Aorta (tissue), 5 donors: ENCODE results near the gene KRT83. TPM values are rescaled to one million over a fixed set of nuclear protein-coding genes. Genes with fewer than 3 reads are reported as not detected.
"Not testable (repeated sequence)": the region's sequence is repeated elsewhere in the genome, so short reads cannot be mapped to it uniquely, and the experiment has no call there.

Experiments used
- ATAC-seq: fragments of 200-7000 bp; cut with Tn5 transposase; one replicate; pipeline ENCODE4 v1.9.1; 2022; ENCODE audit warnings: moderate library complexity; ENCODE audit not compliant: low FRiP score
- DNase-seq, 2 donors: peaks; one replicate each; pipeline ENCODE4 v3.0.0-alpha.2; 2020
- H3K27ac ChIP-seq, 2 donors: one replicate each; pipeline ENCODE4 v1.5.1; 2013; ENCODE audit warnings: low read length in 2 of 2, mild to moderate bottlenecking in 2 of 2, moderate library complexity in 2 of 2, control low read depth in 1 of 2, inconsistent platforms in 1 of 2, low read depth in 1 of 2
- H3K27me3 ChIP-seq, 2 donors: one replicate each; pipeline ENCODE4 v1.6.1; 2013; ENCODE audit warnings: control low read depth in 1 of 2, low read length in 1 of 2, mild to moderate bottlenecking in 1 of 2, moderate library complexity in 1 of 2; ENCODE audit not compliant: insufficient read depth in 2 of 2, control insufficient read depth in 1 of 2
- H3K36me3 ChIP-seq, 2 donors: one replicate each; pipeline ENCODE4 v1.6.1; 2013; ENCODE audit warnings: control low read depth in 1 of 2, low read length in 1 of 2, mild to moderate bottlenecking in 1 of 2; ENCODE audit not compliant: insufficient read depth in 2 of 2, control insufficient read depth in 1 of 2
- H3K4me1 ChIP-seq, 2 donors: one replicate each; pipeline ENCODE4 v1.6.1; 2013; ENCODE audit warnings: low read length in 2 of 2, control low read depth in 1 of 2, mild to moderate bottlenecking in 1 of 2, moderate library complexity in 1 of 2; ENCODE audit not compliant: insufficient read depth in 2 of 2, control insufficient read depth in 1 of 2
- H3K4me3 ChIP-seq, 2 donors: one replicate each; pipeline ENCODE4 v1.5.1; 2013; ENCODE audit warnings: low read length in 2 of 2, control low read depth in 1 of 2, mild to moderate bottlenecking in 1 of 2
- H3K9me3 ChIP-seq: one replicate; pipeline ENCODE4 v1.6.1; 2013; ENCODE audit warnings: mild to moderate bottlenecking, low read length; ENCODE audit not compliant: control insufficient read depth
- WGBS, 2 donors: extraction: QIAGEN DNeasy Blood & Tissue Kit; methylation state at CpG; one replicate each; pipeline ENCODE4 v1.1.7; 2013; 5-methylcytosine and 5-hydroxymethylcytosine counted together
- intact Hi-C, 2 donors: fragments of 100-400 bp; cut with DNase I; formaldehyde crosslinking; loops; one replicate each; pipeline versions ENCODE4 v1.14.2 to v1.15.0; 2022
- polyA plus RNA-seq, 2 donors: library from polyadenylated mRNA; stranded (reverse); fragments of 200-250 nt; gene quantifications; one replicate each; pipeline ENCODE4 v1.2.3, GENCODE V29; 2013
- total RNA-seq, 2 donors: library from RNA; stranded (reverse); fragmentation: NEBNext Ultra II Directional; extraction: Animal tissue kit (Norgen Biotek cat#: 25700); gene quantifications; one replicate each; pipeline ENCODE4 v1.2.1, GENCODE V29; 2021
- donor health status: healthy with polysubstance abuse.
- donor health status: Bipolar disorder and iron deficiency.
- donor health status: DM: no; HTN: no; CAD: no.
- donor health status: DM: no; HTN: no; CAD: no.
- donor health status: DM: yes; HTN: yes; CAD: no.

KRT83 gene
- total and polyA plus RNA-seq, 4 donors: not detected

DNA sequence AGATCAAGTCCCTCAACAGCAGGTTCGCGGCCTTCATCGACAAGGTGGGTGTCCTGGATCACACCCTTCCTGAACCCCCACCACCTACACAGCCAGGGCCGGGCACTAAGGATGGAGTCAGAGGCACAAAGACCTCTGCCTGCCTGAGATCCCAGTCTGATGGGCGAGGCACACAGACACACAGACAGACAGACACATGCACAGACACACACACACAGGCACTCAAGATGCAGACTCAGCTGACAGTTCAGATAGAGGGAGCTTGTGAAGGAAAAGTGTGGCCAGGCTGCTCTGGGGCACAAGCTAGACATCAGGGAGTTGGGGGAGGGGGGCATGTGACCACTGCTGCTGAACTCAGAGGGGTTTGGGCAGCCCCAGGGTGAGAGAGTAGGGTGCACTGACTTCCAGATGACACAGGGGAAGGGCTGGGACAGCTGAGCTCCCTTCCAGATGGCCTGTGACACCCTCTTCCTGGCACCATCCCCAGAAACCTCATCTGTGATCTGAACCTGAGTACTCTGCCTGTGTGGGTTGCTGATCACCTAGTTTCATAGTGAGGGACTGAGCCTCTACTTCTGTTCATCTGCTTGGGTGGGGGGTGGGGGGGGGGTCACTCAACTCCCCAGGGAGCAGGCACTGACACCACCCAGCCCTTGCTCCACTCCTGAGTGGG lies 18.8 kb downstream of the KRT83 start:
- H3K4me1 ChIP-seq, H3K36me3 ChIP-seq, H3K27me3 ChIP-seq, intact Hi-C loops, DNase-seq, H3K9me3 ChIP-seq, ATAC-seq, H3K4me3 ChIP-seq, H3K27ac ChIP-seq: not testable (repeated sequence)
- no CpG with 5 or more reads among the region's 5 CpGs for WGBS, 2 donors

- H3K27me3 ChIP-seq, H3K36me3 ChIP-seq, H3K4me1 ChIP-seq, H3K27ac ChIP-seq, H3K4me3 ChIP-seq, intact Hi-C loops, ATAC-seq, H3K9me3 ChIP-seq: not testable (repeated sequence)
- DNase-seq: peak in 1 of 2 donors; percentile 39
- WGBS, 2 donors: 84 to 85% methylated on average over 20 to 24 of the region's 31 CpGs
These were observed 19.5 kb downstream of the KRT83 start for GRCh38 chr12:52301721-52302120.

DNA sequence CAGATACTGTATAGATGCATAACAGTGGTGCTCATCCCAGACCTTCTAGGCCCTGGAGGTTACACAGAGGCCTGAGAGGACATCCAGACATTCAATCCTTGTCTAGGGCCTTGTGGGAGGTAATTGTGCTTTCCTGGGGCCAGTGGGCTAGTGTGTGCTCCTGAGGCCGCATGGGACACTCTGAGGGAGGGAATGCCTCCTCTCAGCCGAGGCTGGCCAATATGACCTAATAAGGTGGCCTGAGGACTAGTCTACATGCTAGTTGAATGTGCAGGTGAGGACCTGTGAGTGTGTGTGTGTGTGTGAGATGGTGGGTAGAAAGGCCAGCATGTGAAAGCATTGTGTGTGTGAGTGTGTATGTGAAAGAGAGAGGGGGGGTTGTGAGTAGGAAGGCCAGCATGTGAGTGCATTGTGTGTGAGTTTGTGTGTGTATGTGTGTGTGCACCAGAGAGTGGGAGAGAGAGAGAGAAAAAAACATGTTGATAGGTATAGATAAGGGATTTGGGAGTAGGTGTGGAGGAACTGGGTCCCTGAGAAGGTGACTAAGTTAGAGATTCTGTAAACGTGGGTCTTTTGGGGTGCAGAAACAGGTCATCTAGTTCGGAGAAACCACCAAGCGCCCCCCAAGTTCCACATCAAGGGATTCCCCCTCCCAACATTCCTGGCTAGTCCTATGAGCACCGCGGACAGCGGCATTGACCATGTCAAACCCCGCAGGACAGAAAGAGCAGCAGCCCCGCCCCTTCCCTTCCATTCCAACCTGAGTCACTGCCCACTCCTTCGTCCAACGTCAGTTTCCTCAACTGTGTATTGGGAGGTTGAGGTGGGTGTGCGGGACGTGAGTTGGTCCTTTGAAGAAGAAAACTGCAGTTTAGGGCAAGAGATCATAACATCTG lies 20.2 kb downstream of the KRT83 start:
- ATAC-seq (no peak), DNase-seq (peak in 1 of 2 donors; percentile 33)
- intact Hi-C loops: no loop called here
- Histone ChIP-seq H3K9me3 (no peaks in the 10 kb centered on the region), H3K36me3 (no peaks in the 10 kb centered on the region), H3K27ac (no peak overlapping the region), H3K4me1 (no peaks in the 10 kb centered on the region), H3K27me3 (no peaks in the 10 kb centered on the region), H3K4me3 (no peak overlapping the region)
- 46 to 60% methylated on average over 14 of the region's 14 CpGs for WGBS, 2 donors

DNA sequence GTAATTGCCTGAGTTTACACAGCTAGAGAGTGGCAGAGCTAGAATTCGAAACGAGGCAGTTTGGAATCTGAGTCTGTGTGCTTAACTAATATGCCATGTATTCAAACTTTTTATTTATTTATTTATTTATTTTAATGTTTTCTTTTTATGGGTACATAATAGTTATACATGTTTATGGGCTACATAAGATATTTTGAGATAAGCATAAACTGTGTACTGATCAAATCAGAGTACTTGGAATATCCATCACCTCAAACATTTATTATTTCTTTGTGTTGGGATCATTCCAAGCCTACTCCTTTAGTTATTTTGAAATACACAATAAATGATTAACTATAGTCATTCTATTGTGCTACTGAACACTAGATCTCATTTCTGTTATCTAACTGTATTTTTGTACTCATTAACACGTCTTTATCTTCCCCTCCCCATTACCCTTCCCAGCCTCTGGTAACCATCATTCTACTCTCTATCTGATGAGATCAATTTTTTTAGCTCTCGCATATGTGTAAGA lies 22.5 kb downstream of the KRT83 start:
- no peaks in the 10 kb centered on the region for H3K4me1 ChIP-seq
- no peaks in the 10 kb centered on the region for H3K9me3 ChIP-seq
- no peak overlapping the region for H3K27ac ChIP-seq
- ATAC-seq (no peak), DNase-seq (no peak)
- H3K4me3 ChIP-seq: no peak overlapping the region
- intact Hi-C loops: no loop called here
- H3K27me3 ChIP-seq: no peaks in the 10 kb centered on the region
- 70 to 74% methylated on average over 4 of the region's 4 CpGs for WGBS, 2 donors
- no peaks in the 10 kb centered on the region for H3K36me3 ChIP-seq

- Histone ChIP-seq H3K9me3 (no peaks in the 10 kb centered on the region), H3K27me3 (no peaks in the 10 kb centered on the region), H3K36me3 (no peaks in the 10 kb centered on the region), H3K4me1 (no peaks in the 10 kb centered on the region), H3K4me3 (no peak overlapping the region), H3K27ac (no peak overlapping the region)
- DNase-seq (peak in 1 of 2 donors; percentile 35), ATAC-seq (peak; percentile 38)
- WGBS, 2 donors: 93 to 96% methylated on average over 5 of the region's 5 CpGs
- intact Hi-C loops: no loop called here
These were observed 24.5 kb downstream of the KRT83 start for GRCh38 chr12:52296572-52297215.

DNA sequence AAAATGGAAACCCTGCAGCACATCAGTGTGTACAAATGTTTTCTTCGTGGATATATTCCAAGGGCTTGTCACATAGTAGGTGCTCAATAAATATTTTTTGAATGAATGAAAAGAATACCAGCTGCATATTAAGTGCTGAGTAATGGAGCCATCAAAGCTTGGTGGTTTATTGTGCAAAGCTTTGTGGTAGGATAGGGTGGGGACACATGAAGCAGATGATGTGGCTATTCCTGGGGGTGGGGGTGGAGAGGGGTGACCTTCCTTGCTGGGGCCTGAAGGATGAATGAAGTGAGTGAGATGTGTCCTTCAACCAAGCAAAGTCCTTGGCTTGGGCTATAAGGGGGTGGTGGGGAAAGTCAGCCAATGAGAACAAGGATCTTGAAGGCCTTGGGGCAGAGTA lies 25.5 kb downstream of the KRT83 start:
- Histone ChIP-seq H3K4me1 (no peaks in the 10 kb centered on the region), H3K9me3 (no peaks in the 10 kb centered on the region), H3K27me3 (no peaks in the 10 kb centered on the region), H3K4me3 (no peak overlapping the region), H3K27ac (no peak overlapping the region), H3K36me3 (no peaks in the 10 kb centered on the region)
- intact Hi-C loops: no loop called here
- ATAC-seq (no peak), DNase-seq (peak in 1 of 2 donors; percentile 1)
- WGBS, 2 donors: 79 to 88% methylated on average over 1 of the region's 1 CpG

GRCh38 chr12:52294803-52295202 lies 26.4 kb downstream of the KRT83 start:
- Histone ChIP-seq H3K27ac (no peak overlapping the region), H3K27me3 (no peaks in the 10 kb centered on the region), H3K4me1 (no peaks in the 10 kb centered on the region), H3K36me3 (no peaks in the 10 kb centered on the region), H3K4me3 (no peak overlapping the region), H3K9me3 (no peaks in the 10 kb centered on the region)
- intact Hi-C loops: no loop called here
- no peak for ATAC-seq
- no peak for DNase-seq
- WGBS, 2 donors: 56 to 58% methylated on average over 1 of the region's 1 CpG

- ATAC-seq: no peak
- WGBS, 2 donors: 88 to 90% methylated on average over 1 of the region's 1 CpG
- H3K9me3 ChIP-seq: no peaks in the 10 kb centered on the region
- intact Hi-C loops: no loop called here
- no peaks in the 10 kb centered on the region for H3K36me3 ChIP-seq
- H3K27ac ChIP-seq: no peak overlapping the region
- no peaks in the 10 kb centered on the region for H3K4me1 ChIP-seq
- DNase-seq: peak in 1 of 2 donors; percentile 1
- no peak overlapping the region for H3K4me3 ChIP-seq
- no peaks in the 10 kb centered on the region for H3K27me3 ChIP-seq
These were observed 27.3 kb downstream of the KRT83 start for GRCh38 chr12:52293926-52294325.
